GM12874 (cell line): ENCODE data around the gene ANKRD33B.

Experiments used
- CTCF ChIP-seq: IDR thresholded peaks from 2 replicates; pipeline ENCODE4 v1.5.1; 2011; ENCODE audit warnings: low read depth, mild to moderate bottlenecking, control low read depth, low read length, moderate library complexity; ENCODE audit not compliant: insufficient read depth

ANKRD33B gene

GRCh38 chr5:10679336-10679988 is 115.6 kb downstream of the ANKRD33B start:
- no peak for TF ChIP-seq CTCF

DNA sequence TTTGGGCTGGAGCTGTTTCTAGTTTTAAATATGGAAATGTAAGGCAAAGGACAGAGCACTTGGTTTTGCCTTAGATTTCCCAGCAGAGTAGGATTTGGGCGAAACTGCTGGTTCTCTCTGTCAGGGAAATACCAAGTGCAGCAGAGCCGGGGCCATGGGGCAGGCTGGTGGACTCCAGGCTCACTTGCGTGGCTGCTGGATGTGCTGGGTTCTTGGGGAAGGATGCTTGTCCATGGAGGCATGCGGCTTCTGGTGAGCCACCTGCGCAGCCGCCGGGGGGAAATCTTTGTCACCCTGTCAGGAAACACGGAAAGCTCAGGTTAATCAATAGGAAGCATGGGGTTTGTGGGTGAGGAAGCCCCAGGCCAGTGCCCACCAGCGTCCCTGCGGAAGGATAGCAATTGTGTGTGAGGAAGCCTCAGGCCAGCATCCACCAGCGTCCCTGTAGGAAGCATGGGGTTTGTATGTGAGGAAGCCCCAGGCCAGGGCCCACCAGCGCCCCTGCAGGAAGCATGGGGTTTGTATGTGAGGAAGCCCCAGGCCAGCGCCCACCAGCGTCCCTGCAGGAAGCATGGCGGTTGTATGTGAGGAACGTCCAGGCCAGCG is 117.1 kb downstream of the ANKRD33B start:
- peak; percentile 29; the same call in 1 of the 2 replicates for TF ChIP-seq CTCF

- no peak for TF ChIP-seq CTCF
These were observed 118.1 kb downstream of the ANKRD33B start for GRCh38 chr5:10681731-10682679.

DNA sequence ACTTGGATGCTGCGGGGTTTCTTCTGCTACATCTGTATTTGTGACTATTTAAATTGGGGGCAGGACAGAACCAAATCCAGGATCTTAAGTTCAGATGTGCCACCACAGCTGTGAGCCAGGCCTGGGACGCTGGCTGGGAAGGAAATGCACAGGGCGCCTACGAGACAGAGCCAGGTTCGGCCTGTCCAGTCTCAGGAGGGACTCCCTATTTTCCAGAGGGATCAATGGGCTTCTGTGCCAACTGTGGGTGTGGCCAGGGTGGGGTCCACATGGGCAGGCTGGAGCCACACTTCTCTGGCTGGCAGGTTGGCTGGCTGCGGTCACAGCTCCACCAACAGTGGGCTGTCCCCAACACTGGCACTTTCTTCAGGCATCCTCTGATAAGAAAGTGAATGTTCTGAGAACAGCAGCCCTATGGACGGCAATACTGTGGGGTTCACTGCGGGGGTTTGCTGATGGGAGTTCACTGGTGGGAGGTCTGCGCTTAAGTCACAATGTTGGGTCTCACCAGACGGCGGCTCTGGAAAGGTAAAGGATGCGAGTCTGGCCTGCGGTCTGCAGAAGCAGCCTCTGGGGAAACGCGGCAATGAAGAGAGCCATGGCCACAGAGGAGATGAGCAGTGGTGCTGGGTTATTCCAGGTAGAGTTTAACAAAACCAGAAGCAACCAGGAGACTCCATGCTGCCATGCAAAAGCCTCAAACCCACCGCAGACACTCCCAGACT is 119.1 kb downstream of the ANKRD33B start:
- TF ChIP-seq CTCF = no peak

DNA sequence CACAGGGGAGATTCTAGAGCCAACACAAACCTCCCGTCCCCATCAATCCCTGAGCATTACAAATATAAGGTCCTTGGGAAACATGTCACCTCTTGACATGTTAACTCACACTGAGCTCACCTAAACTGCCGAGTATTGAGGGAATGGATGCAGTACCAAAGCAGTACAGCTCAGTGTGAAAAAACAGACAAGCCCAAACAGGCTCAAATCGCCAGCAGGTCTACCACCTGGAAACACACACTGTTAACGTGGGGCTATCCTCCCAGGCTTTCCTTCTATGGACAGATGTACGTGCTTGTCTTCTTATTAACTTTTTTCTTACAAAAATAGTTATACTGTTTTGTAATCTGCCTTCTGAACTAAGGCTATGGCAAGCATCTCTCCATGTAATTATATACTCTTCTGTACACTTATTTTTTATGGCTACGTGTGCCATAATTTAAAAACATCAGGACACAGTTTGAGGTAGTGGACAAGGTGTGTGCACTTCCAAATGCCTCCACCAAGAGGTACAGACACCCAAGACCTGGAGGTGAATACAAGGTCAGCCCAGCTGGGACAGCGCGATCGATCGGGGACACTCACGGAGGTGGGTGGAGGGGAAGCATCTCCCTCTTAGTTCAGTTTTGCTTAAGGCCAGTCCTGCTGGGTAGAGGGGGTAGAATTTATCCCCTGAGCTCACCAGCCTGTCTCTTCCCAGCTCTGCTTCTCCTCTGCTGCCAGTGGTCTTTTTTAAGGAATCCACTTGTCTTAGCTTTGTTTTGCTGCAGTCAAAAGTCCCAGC is 120.6 kb downstream of the ANKRD33B start:
- TF ChIP-seq CTCF = peak; percentile 4; the same call in 1 of the 2 replicates

GRCh38 chr5:10685115-10685521 is 121.2 kb downstream of the ANKRD33B start:
- TF ChIP-seq CTCF = no peak
